ENCODE measurements around the gene PRPF39.

GRCh38 chr14:45135659-45136395, 51.9 kb downstream of the PRPF39 start, which contains the start of gene FANCM:
- TF ChIP-seq EZH2 (optimal IDR thresholded peaks at IDR 0.05; ENCODE audit: low read depth, low read length) (no peak), CTCF (IDR thresholded peaks at IDR 0.05; ENCODE audit: low read length) (no peak), EZH2phosphoT487 (IDR thresholded peaks at IDR 0.05; ENCODE audit: low read length) (no peak)
